ENCODE results near the gene UBE2D3.
"Not testable (repeated sequence)": the region's sequence is repeated elsewhere in the genome, so short reads cannot be mapped to it uniquely, and the experiment has no call there.

UBE2D3 gene

DNA sequence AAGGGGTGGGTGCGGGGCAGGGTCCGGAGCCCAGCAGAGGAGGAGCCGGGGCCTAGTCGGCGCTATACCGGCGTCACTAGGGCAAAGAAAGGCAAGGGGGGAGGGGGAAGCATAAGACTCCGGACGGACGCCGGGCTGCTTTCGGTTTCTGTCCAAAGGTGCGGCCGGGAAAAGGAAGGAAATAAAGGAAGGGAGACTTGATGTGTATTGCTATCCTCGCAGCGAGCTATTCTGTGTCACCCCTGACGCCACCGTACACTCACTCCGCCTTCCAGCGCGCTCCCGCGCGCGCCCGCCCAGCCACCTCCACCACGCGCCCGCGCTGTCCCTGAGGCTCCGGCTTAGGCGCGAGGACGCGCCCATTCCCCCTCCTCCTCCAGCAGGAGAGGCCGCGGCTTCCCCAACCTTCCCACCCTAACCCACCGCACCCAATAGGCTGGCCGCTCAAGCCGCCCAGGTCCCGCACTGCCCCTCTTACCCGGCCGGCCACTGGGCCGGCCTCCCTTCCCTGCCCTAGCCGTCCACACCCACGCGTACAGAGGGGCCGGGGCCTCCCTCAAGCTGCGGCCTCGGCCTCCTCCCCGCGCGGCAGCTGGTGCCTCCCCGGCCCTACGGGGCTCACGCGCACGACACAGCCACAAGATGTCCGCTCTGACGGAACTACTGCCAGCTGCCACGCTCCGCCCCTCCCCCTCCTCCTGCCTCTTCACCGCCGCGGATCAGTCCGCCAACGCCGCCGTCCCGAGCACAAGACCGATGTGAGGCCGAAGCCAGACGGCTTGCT is at the start of gene UBE2D3:
TSS of gene UBE2D3 (minus strand) at position 662 of the 784 bp plus-strand sequence. CDS start 1,043 bp downstream, outside the sequence.
- DNase-seq (ENCODE audit: low read depth): peak; percentile 91

DNA sequence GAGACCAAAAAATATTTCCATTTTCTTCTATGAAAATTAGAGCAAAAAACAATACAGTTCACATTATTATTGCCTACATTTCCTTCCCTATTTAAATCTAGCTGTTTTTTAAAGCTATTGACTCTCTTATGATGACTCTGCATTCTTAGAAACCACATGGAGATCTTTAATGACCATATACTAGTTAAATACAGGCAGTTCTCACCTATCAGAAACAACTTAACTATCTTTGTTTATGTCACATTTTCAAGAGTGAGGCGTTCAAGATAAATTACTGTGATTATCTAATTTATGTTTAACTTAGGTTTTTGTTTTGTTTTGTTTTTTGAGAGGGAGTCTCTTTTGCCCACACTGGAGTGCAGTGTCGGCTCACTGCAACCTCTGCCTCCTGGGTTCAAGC is 44.4 kb upstream of the UBE2D3 start:
- no peak for DNase-seq (ENCODE audit: low read depth)

DNA sequence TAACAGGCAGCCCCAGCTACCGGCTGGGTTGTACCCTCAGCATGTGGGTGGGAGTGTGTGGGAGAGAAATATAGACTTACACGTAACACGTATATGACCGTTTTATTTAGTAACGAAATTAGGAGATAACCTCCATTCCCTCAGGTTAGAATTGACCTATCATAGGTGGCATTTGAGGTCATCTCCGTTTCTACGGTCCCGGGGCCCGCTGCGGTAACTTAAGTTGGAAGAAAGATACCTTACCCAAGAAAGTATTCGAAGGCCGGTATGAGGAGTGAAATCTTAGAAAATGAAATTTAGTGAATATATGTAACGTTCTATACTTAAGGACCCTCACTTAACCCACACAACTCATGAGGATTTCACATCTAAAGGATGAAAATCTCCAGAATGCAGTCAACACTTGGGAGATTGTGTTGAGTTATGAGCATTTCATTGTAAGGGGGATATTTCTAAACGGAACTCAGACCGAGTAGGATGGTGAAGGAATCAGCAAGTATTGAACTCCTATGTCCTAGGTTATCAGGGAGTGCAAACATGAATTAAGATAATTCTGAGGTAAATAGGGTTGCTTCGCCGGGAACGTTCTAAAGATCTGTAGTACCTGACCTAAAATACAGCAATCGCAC is 42.3 kb upstream of the UBE2D3 start:
- peak; percentile 74 for DNase-seq (ENCODE audit: low read depth)

DNA sequence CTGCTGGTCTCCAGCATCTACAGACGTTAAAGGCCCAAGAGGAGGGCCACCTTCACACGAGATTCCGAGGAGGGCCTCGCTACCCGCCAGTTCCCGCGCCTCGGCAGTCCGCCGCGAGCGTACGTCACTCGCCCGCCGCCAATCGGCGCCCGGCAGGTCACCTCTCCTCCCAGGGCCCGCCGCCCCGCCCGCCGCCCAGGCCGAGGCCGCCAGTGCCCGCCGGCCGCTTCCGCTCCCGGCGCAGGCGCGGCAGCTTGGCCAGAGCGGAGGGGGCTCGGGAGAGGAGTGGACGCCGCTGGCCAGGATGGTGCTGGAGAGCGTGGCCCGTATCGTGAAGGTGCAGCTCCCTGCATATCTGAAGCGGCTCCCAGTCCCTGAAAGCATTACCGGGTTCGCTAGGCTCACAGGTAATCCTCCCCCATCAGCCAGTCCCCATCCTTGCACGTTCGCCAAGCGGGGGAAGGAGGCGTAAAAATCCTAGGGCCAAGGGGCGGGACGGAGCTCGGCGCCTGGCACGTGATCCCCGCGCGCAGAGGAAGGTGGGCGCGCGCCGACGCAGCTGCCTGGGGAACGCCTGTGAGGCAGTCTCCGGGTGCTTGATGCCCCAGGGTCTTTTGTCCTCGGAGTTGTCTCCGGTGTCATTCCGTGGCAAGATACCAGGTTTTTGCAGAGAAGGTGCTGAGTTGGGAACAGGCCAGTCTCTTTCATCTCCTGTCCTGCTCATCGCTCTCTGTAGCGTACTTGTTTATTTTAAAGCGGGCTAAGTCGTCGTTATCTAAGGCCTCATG is 41.6 kb upstream of the UBE2D3 start, which contains the start of gene CISD2:
TSS of gene CISD2 (plus strand) at position 212 of the 788 bp plus-strand sequence. CDS start at position 305, 93 bp downstream.
- peak; percentile 85 for DNase-seq (ENCODE audit: low read depth)

DNA sequence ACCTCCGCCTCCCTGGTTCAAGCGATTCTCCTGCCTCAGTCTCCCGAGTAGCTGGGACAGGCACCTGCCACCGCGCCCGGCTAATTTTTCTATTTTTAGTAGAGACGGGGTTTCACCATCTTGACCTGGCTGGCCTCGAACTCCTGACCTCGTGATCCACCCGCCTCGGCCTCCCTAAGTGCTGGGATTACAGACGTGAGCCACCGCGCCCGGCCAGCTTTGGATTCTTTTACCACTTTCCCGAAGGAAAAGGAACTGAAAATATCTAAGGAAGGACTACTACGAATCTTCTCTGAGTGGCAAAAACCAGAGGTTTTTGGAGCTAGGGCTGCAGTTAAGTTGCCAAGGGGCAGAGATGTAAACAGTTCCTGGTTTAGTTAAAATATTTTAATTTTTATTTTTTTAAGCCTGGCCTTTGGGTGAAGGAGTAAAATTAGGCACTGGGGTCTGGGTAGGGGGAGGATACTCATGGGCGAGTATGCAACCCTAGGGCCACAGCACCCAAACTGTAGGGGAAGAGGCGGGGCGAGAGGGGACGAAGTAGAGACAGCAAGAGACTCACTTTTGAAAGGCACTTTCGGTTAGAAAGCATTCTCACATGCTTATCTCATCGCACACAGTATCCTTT is 40.9 kb upstream of the UBE2D3 start:
- no peak for DNase-seq (ENCODE audit: low read depth)

DNA sequence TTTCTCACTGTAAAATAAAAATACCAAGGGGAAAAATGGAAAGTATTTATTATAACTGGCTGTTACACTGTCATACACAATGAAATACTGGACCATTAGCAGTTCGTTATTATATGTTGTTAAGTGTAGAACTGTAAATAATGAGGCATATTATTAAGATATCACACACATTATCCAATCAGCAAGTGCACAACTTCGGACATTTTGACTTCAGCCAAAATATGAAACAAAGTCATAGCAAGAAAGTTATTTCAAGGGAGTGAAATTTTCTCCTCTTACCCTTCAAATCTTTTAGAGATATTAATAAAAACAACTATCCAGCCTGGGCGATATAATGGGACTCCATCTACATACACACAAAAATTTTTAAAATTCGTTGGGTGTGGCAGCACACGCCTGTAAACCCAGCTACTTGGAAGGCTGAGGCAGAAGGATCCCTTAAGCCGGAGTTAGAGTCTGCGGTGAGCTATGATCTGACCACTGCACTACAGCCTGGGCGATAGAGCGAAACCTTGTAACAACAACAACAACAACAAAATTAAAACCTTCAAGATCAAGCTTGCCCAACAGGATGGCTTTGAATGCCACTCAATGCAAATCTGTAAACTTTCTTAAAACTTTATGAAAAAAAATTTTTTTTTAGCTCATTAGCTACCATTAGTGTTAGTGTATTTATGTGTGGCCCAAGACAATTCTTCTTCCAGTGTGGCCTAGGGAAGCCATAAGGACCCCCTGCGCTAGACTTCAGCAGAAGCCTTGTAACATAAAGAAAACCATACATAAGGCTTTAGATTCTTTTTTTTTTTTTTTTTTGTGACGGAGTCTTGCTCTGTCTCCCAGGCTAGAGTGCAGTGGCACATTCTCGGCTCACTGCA is 40.2 kb upstream of the UBE2D3 start:
- no peak for DNase-seq (ENCODE audit: low read depth)

DNA sequence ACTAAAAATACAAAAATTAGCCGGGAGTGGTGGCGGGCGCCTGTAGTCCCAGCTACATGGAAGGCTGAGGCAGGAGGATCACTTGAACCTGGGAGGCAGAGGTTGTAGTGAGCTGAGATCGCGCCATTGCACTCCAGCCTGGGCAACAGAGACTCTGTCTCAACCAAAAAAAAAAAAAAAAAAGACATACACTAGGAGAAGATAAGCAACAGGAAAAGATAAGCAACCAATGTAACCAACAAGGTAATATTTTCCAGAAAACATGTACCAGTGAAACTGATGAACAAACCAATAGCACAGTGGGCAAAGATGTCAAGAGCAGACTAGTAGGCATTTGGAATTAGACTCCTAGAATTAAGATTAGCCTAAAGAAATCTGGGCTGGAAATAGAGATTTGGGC is 38.0 kb upstream of the UBE2D3 start:
- not testable (repeated sequence) for DNase-seq (ENCODE audit: low read depth)

DNA sequence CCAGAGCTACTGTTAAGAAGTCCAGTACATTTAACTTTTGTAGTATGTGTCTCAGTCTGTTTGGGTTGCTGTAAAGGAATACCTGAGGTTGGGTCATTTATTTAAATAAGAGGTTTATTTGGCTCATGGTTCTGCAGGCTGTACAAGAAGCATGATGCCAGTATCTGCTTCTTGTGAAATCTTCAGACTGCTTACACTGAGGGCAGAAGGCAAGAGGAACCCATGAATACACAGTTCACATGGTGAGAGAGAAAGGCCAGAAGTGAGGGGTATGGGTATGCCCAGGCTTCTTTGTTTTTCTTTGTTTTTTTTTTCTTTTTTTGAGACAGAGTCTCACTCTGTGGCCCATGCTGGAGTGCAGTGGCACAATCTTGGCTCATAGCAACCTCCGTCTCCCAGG is 35.4 kb upstream of the UBE2D3 start:
- DNase-seq (ENCODE audit: low read depth): no peak

DNA sequence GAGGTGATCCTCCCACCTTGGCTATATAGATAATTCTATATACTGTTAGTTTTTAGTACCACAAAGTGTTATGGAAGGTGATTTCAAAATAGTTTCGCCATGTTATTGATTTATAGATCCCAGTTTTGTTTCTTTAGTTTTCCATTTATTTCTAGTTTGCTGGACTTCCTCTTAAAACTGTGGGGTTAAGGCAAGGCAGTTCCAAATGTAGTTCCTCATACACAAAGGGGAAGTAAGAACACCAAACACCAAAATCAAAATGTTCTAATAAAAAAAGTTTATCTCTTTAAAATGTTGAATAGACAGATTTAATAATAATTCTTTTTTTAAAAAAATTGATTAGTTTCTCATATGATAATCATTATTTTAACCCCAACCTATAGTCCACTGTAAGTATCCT is 34.7 kb upstream of the UBE2D3 start:
- DNase-seq (ENCODE audit: low read depth): no peak

DNA sequence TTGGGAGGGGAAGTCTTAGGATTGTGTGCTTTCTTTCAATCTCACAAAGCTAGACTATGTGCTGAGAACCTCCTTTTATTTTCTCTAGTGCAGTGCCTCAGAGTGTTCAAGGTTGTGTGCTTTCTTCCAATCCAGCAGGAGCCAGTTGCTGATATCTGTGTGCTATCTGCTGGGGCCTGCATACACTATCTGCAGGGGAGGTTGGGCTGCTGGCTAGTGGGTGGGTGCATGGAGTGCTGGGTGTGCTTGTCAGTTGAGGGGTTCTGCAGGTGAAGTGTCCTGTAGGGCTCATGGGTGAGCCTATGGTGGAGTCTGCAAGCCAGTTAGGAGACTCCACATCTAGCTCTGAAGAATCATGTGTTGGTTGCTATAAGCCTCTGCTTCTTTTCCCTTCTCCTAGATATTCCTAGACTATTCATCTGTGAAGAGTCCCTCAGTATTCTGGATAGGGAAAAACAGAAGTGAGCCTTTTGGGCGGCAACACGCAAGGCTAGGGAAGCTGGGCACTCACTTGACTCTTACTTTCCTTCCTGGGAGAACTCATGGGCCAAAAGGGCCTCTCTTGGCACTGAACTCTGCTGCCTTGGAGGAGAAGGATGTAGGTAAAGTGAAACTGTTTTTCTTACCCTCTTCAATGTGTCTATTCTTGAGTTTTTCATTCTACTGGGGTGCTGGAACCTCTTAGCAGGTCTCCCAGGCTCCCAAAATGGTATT is 33.4 kb upstream of the UBE2D3 start:
- no peak for DNase-seq (ENCODE audit: low read depth)

DNA sequence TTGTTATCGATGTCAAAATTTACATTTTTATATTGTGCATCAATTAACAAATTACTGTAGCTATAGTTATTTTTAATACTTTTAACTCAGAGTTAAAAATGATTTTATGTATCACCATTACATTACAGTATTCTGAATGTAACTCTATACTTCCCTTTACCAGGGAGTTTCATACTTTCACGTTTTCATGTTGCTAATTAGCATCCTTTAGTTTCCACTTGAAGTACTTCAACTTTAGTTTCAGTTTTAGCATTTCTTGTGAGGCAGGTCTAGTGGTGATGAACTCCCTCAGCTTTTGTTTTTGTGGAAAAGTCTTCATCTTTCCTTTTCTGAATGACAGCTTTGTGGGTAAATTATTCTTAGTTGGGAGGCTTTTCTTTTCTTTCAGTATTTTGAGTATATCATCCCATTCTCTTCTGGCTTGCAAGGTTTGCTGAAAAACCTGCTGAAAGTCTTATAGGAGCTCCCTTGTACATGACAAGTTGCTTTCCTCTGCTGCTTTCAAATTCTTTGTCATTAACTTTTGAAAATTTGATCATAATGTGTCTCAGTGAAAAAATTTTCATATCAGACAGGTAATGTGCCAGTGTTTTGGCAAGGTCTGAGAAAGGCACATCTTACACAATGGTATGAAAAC is 31.6 kb upstream of the UBE2D3 start:
- no peak for DNase-seq (ENCODE audit: low read depth)

DNA sequence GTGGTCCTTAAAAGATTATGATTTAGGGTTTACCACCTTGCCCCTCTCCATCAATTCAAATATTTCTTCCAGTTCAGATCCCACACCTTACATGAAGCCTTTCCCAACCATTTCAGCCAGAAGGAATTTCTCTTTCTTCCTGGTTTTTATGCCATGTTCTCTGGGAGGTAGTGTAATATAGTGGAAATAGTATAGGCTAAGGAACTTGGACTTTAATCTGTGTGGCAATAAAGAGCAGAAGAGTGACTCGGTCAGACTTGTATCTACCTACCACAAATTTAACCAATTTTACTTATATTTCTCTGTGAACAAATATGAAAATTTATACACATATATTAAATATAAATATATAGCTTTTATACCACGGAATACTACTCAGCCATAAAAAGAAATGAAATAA is 23.0 kb upstream of the UBE2D3 start:
- DNase-seq (ENCODE audit: low read depth): no peak

DNA sequence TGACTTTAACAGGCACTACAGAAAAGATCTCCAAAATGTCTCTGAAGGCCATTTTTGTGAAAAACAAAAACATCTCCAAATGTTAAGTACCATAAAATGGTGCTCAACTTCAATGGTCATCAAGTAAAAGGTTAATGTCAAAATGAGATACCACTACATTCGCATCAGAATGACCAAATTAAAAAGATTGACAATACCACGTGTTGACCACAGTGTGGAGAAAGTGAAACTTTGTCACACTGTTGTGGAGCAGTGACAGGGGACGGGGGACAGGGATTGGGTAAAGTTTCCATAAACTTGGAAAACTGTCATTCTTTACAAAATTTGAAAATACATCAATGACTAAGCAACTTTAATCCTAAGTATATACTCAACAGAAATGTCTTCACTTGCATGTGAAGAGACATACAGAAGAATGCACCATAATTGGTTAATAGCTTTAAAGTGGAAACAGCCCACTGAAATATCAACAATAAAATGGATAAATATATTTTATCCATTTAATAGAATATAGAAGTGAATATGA is 22.3 kb upstream of the UBE2D3 start:
- DNase-seq (ENCODE audit: low read depth): no peak

DNA sequence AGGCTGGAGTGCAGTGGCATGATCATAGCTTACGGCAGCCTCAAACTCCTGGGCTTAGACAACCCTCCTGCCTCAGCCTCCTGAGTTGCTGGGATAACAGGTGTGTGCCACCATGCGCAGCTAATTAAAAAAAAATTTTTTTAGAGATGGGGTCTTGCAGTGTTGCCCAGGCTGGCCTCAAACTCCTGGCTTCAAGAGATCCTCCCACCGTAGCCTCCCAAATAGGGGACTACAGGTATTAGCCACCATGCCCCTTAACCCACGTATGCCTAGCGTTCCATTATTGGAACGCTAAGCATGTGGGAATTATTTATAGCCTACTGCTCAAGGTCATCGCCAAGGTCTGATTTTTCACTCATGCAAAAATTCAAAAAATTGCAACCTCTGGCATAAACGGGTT is 20.3 kb upstream of the UBE2D3 start:
- DNase-seq (ENCODE audit: low read depth): no peak

DNA sequence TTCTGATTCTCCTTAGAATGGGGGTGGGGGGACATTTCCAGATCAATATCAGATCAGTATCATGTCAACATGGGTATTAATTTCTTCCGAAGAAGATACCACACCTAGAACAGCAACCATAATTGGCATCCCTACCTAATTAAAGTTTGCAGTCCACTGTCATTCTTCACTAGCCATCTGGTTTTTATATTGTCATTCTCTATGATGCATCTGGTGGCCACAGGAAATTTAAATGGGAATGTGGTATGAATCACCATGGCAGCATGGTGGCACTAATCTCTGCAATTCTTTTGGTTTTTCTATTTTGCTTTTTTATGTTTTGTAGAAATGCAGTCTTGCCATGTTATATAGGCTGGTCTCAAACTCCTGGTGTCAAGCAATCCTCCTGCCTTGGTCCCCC is 16.6 kb upstream of the UBE2D3 start:
- DNase-seq (ENCODE audit: low read depth): no peak

DNA sequence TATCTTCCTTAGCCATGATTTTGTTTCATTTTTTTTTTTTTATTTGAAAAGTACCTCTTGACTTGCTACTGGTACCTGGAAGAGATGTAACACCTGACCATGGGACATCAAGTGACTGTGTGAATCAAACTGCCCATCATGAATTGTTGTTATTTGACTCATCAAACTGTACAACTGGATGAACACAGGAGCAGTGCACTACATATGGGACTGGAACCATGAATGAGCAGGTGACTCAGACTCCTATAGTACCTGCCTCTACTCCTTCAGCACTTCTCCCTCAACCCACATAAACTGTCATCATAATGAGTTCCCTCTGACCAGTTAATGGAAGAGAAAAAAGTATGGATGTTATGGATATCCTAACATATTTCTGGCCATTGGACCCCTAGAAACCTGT is 15.9 kb upstream of the UBE2D3 start:
- DNase-seq (ENCODE audit: low read depth): no peak

DNA sequence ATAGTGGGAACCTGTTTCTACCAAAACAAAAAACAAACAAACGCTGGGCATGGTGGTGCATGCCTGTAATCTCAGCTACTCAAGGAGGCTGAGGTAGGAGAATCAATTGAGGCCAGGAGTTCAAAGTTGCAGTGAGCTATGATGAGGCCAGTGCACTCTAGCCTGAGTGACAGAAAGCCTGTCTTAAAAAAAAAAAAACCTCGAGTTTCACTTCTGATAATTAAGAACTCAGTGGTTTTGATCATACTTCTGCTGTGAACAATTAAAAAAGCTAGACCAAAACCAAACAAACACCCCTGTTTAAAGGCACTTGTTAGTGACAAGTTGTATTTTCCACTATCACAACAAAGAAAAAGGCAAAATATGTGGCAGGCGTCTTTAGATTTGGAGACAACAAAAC is 15.0 kb upstream of the UBE2D3 start:
- no peak for DNase-seq (ENCODE audit: low read depth)

DNA sequence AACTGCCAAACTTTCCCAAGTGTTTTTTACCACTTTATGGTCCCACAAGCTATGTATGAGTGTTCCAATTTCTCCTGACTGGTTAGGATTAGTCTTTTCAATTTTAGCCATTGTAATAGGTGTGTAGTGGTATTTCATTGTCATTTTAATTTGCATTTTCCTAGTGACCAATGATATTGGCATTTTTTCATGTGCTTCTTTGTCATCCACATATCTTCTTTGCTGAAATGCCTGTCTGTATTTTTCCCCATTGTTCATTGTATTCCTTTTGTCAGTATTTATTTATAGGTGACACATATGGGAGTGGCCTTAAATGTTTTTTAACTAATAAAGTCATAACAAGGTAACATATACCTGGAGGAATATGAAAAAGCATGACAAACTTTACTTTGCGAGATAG is 9.2 kb upstream of the UBE2D3 start:
- DNase-seq (ENCODE audit: low read depth): no peak

DNA sequence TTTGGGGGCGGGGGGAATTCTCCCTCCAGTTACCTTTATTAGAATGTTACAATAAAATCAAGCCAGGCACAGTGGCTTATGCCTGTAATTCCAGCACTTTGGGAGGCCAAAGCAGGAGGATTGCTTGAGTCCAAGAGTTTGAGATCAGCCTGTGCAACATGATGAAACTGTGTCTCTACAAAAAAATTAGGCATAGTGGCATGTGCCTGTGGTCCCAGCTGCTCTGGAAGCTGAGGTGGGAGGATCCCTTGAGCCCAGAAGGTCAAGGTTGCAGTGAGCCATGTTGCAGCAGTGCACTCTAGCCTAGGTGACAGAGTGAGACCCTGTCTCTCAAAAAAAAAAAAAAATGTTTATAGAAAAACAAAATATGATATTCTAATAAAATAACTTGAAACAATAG is 5.3 kb upstream of the UBE2D3 start:
- DNase-seq (ENCODE audit: low read depth): no peak

DNA sequence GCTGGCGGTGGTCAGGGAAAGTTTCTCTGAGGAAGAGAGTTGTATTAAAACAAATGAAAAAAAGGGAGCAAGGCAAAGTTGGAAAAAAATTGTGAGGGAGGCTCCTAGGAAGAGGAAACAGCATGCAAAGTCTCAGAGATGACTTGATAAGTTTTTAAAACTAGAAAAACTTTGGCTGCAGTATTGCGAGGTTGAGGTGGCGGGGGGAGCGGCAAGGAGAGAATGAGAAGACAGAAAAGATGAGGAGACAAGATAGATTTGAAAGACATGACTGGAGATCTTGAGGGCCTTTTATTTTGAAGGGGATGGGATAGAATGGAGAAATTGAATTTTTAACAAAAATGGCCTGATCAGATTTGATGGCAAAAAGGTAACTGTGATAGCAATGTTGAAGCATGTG is 4.8 kb upstream of the UBE2D3 start:
- DNase-seq (ENCODE audit: low read depth): no peak

Data from stimulated activated CD4-positive, alpha-beta T cell treated with anti-CD3 and anti-CD28 coated beads, Interleukin-2, amount 100 ng/mL, for 4 hours (primary cell).